DMS114 treated with DMSO at 0.1 percent for 48 hours (cell line): Measurements from ENCODE around the gene YIF1A.
"Not testable (repeated sequence)": the region's sequence is repeated elsewhere in the genome, so short reads cannot be mapped to it uniquely, and the experiment has no call there.

Source experiments
- DNase-seq: peaks from one replicate; lab custom pipeline; 2025; ENCODE audit not compliant: unreplicated experiment; lab: John Stamatoyannopoulos, UW

Gene YIF1A

DNA sequence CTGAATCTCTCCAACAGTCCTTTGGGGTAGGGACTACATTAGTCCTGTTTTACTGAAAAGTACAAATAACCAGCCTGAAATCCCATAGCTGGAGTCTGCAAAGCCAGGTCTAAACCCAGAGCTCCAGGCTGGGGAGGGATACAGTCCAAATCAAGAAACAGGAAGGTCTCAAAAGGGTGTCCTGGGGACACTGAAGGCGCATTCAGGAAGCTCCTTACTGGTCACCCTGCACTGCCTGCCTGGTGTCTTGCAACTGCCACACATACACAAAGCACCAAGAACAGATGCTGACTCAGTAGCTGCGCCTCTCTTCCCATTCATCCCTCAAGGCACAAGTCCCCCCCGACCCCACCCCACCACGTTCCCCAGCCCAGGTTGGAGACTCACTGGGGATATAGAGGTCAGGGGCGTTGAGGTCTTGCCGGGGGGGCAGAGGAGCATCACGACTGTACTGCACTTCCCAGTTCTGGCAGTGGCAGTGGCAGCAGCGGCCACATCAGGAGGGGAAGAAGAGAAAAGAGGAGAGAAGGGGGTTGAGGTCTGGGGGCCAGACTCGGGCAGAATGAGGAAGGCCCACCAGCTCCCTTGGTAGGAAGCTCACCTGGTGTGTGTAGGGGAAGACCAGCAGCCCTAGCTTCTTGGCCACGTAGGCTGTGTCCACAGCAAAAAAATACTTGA lies 1.6 kb downstream of the YIF1A start:
- DNase-seq = no peak

DNA sequence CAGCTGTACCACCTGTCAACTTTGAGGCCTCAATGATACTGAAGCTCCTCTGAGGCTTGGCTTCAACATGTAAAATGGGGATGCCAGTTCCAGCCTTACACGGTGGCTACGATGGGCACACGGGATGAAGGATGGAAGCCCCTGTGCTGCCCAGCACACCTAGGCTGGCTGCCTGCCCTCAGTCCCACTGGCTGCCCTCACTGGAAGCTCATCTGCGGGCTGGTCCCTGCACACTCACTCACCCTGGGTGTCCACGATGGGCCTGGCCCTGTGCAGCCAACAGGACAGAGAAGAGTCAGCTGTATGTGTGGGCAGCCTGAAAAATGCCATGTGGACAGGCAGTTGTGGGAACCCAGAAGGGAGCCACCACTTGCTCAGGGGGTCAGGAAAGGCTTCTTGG lies 2.2 kb downstream of the YIF1A start:
- no peak for DNase-seq

DNA sequence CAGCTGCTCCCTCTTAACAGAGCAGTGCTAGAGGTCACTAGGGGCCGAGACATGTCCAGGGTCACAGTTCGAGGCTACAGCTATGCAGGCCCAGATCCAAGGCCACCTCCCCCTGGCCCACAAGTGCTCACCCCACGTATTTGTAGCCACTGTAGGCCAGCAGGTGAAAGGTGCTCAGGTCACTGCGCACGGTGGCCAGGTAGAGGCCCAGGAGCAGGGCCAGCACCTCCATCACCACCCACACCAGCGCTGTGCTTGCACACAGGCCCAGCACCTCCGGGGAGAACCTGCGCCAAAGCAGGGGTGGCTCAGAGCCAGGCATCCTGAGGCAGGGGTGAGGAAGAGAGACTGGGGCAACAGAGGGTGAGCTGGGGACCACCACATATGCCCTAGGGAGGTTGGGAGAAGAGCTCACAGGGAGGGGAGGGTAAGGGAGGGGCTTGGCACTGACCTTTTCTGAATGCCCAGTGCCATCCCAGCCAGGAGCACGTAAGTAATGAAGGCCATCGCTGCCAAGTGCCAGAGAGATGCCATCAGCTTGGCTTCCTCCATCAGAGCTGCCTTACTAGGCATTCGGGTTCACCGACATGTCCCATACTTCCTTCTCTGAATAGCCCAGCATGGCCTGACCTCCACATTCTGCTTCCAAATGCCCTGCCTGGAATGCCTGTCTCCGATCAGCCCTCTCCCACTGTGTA lies 3.5 kb downstream of the YIF1A start:
- no peak for DNase-seq

DNA sequence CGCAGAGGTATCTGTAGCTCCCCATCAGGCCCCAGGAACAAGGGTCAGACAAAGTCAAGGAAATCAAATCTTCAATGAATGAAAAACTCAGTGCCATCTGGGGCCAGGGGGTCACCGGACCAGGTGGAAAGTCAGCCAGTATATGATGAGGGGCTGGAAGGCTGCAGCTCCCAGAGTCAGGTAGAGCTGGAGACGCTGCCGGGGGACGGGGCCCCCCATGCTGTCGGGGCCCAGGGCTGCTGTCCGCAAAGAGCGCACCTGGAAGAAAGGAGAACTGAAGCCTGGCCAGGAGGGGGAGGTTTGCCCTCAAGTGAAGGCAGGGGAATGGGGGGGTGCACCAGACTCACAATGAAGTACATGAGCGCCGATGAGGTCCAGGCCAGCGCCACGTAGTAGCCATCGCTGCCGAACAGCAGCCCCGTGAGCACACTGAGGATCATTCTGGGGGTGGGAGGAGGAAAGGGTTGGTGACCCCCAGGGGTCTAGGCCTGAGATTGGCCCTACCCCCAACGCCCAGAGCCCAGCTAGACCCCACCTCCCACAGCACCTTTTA lies 4.3 kb downstream of the YIF1A start:
- DNase-seq = no peak

DNA sequence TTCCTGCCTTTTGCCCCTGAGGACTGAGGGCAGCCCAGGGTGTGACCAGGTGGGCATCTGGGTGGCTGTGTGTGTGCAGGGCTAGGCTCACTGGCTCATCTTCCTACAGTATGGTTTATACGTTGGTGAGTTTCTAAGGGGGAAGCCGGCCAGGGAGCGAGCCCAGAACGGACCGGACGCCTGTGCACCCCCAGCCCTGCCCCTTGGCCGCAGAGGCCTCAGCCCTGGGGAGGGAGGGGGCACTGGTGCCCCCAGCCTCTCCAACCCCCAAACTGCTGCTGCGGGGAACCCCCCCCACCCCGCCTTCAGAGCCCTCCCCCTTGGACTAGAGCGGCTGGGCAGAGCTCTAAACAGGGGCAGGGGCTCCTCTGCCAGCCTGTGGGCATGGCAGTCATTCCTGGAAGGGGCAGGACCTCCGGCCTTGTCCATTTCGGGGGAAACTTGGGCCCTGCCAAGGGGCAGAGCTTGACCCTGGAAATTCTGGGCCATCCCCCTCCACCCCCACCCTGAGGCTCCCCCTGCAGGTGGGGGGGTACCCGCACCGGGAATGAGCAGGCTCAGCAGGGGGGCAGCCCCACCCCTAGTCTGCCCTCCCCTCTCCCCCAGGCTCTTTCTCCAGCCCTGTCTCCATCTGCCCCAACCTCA lies 5.4 kb downstream of the YIF1A start:
- DNase-seq = no peak

DNA sequence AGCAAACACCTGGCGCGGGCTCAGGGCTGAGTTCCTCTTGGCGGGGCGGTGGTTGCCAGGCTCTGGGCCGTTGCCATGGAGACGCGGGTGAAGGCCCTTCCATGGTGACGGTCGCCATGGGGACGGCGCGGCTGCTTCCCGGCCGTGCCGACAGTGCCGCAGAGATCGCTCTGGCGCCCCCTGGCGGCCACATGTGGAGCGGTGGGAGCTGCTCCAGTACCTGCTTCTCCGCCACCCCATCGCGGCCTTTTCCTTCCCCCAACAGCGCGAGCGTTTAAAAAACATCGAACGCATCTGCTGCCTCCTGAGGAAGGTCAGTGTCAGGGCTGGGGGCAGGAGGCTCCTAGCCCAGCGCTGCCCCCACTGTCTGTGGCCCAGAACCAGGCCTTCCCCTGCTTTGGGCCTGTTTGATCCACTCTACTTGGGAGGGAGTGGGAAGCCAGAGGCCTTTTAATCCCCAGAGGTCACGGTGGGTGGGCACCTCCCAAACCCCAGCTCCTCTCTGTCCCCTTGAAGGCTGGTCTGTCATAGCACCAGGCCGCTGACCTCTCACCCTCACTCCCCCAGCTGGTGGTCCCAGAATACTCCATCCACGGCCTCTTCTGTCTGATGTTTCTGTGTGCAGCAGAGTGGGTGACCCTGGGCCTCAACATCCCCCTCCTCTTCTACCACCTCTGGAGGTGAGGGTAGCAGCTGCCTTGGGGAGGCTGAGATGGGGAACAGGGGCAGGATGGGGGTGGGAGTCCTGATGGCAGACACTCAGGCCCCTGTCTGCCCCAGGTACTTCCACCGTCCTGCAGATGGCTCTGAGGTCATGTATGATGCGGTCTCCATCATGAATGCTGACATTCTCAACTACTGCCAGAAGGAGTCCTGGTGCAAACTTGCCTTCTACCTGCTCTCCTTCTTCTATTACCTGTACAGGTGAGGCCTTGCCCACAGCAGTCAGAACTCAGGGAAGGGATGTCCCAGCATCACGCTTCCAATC lies 6.2 kb downstream of the YIF1A start:
- DNase-seq = peak; percentile 82

DNA sequence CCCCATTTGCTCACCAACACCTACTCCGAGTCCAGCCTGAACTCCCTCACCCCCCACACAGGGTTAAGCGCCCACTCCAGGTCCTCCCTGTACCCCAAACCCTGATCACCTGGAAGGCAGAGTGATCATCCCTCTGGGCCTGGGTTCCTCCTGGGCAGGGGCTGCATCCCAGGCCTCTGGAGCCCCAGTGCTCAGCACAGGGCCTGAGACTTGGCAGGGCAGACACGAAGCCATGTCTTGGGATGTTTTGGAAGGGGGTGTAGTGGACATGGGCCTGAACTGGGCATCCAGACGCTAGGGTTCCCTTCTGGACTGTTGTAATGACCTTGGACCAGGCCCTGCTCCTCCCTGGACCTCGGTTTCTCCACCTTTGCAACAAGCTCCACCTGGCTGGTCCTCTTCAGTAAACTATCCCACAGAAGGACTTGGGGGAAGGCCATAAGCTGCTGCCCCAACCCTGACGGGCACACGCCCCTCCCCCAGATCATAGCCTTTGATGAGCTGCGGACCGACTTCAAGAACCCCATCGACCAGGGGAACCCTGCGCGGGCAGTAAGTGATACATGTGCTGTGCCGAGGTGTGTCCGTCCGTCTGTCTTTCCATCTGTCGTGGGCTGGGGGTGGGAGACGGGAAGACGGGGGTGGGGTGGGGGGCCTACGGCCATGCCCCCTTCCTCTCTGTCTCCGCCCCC lies 7.0 kb downstream of the YIF1A start:
- no peak for DNase-seq

DNA sequence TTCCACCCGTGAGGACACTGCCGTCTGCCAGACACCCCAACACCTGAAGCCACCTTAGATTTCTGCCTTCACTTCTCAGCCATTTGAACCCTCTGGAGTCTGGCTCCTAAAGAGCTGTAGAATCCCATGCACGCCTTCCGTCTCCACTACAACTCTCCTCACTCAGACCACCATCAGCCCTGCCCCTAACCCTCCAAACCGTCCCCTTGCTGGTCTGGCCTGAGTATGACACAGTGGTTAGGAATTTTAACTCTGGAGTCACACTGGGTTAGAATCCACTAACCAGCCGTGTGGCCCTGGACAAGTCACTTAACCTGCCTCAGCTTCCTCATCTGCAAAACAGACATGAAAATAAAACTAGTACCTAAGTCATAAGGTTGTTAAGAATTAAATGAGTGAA lies 7.9 kb downstream of the YIF1A start:
- no peak for DNase-seq

DNA sequence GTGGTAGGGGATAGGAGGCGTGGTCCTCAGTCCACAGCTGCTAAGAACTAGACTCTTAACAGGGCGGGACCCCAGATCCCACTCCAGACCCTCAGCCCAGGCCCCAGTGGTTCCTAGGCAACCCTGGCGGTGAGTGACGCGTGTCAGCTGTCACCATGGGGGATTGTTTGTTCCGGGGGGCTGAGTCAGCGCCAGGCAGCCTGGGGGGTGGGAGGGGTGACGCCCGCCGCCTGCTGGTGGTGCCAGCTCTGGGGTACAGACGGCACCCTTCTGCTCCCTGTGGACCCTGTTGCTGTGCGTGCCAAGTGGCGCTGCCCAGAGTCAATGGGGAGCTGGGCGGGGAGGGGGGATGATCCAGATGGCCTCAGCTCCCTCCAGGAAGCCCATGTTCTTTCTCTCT lies 8.5 kb downstream of the YIF1A start:
- no peak for DNase-seq

DNA sequence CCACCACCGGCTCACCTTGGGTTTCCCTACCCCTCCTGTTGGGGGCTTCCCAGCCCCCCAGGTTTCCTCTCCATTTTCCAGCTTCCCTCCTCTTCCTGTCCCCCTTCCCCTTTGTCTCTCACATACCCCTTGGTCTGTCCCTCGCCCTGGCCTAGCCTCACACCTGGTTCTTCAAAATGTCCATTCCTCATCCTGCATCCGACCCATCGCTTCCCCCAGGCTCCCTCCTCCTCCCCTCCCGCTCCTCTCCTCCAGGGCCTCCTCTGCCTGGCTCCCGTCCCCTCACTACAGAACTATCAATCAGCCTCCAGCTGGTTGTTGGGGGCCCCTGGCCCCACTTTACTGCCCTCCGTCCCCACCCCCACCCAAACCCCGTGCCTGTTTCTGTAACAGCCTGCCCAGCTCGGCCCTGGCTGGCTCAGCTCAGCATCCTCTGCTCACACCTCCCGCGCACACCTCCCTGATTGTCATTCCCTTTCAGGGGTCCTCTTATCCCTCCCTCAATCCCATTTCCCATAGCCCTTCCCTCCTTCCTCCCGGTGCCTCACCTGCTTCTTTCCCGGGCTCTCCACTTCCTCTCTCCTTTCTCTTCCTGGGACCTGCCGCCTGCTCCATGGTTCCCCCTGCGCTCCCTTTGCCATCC lies 9.7 kb downstream of the YIF1A start:
- DNase-seq = no peak

DNA sequence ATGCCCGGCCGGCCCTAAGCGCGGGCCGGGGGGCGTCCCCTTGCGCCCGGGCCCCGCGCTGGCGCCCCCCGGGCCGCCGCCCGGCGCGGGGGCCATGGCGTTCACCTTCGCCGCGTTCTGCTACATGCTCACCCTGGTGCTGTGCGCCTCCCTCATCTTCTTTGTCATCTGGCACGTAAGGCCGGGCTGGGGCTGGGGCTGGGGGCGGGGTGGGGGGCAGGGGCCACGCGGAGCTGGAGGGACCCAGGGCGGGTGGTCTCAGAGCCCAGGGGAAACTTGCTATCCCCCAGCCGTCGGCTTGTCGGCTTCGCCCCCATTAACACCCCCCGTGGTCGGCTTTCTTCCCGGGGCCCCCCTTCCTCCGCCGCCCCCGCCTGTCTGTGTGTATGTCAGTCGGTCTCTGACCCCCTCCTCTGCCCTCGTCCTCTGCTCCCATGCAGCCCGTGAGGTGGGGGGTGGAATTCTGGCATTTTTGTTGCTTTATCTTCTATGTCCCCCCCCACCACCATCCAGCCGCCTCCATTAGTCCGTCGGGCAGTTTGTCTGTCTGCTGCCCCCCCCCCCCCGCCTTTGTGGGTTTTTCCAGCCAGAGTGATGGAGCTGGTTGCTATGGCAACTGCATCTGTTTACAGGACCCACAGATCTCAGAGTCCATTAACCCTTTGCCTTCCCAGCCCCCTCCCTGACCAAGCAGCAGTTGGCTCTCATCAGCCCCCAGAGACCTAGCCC lies 10.4 kb downstream of the YIF1A start:
- no peak for DNase-seq

DNA sequence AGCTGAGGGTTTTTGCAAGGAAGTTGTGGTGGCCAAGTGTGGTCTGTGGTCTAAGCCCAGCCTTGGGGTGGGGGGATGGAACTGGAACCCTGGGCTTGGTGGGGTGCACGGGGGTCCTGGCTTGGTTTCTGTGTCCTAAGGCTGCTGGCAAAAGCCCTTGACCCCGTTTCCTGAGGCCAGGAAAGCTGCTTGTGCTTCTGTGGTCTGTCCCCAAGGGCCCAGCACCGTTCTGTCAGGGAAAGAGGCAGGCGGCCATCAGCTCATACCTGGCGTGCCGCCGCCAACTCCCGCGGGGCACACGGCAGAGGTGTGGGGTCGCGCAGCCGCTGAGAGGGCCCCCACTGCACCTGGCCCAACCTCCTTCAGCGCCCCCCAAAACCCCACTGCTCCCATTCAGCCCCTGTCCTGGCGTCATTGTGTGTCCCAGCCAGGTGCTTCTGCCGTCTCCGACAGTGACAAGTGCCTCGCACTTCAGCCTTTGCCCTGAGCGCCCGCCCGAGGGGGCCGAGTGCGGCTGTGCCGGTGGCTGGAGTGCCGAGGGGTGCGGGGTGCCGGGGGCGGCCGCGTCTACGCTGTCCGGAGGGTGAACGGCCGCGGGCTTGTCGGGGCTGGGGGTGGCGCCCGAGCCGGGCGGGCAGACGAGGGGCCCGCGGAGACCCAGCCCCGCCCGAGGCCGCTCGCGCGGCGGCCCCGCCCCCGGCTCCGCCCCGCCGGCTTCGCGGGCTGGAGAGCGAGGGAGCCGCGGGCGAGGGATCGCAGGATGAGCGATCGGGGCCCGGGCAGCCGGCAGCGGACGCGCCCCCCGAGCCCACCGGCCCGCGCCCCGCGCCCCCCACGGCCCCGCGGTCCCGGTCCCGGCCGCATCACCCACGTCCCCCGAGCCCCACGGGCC lies 11.2 kb downstream of the YIF1A start, which contains the start of gene CNIH2:
Gene CNIH2, plus strand, starts transcription at position 705 of the 892 bp plus-strand sequence. CDS start 282 bp downstream, outside the sequence.
- no peak for DNase-seq

DNA sequence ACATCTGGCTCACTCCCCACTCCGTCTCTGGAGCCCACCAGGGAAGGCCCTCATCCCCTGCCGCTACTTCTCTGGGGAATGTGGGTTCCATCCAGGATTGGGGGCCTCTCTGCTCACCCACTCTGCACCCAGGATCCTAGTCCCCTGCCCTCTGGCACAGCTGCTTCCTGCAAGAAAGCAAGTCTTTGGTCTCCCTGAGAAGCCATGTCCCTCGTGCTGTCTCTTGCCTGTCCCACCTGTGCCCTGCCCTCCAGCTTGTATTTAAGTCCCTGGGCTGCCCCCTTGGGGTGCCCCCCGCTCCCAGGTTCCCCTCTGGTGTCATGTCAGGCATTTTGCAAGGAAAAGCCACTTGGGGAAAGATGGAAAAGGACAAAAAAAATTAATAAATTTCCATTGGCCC lies 11.9 kb downstream of the YIF1A start:
- DNase-seq = not testable (repeated sequence)

DNA sequence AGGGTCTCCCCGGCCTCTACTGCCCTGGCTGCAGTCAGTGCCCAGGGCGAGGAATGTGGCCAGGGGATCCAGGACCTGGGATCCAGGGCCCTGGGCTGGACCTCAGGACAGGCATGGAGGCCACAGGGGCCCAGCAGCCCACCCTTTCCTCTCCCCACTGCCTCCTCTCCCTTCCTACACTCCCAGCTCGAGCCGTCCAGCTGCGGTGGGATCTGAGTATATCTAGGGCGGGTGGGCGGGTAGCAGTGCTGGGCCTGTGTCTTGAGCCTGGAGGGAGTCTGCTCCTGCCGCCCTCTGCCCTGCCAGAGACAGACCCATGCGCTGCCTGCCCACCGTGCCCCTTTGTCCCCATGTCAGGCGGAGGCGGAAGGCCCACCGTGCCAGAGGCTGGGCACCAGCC lies 12.3 kb downstream of the YIF1A start:
- DNase-seq = not testable (repeated sequence)

DNA sequence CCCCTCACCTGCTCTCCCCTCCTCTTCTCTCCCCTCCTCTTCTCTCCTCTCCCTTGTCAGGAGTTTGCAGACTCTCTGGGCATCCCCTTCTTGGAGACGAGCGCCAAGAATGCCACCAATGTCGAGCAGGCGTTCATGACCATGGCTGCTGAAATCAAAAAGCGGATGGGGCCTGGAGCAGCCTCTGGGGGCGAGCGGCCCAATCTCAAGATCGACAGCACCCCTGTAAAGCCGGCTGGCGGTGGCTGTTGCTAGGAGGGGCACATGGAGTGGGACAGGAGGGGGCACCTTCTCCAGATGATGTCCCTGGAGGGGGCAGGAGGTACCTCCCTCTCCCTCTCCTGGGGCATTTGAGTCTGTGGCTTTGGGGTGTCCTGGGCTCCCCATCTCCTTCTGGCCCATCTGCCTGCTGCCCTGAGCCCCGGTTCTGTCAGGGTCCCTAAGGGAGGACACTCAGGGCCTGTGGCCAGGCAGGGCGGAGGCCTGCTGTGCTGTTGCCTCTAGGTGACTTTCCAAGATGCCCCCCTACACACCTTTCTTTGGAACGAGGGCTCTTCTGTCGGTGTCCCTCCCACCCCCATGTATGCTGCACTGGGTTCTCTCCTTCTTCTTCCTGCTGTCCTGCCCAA lies 12.8 kb downstream of the YIF1A start:
- no peak for DNase-seq

DNA sequence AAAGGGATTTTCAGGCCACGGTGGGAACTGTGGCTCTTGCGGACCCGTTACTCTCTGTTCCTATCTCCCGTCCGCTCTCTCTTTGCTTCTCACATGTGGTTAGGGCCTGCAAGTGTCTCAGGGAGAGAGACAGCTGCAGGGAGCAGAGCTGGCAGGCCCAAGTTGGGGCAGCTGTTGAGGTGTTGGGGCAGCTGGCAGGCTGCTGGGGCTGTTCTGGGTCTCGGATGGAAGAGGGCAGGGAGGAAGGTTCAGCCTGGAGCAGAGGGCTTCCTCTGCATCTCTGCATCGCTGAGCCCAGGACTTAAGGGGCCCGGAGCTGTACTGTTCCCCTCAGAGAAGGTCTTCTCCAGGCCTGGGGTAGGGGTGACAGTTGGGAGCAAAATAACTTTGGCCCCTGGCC lies 13.5 kb downstream of the YIF1A start:
- no peak for DNase-seq

DNA sequence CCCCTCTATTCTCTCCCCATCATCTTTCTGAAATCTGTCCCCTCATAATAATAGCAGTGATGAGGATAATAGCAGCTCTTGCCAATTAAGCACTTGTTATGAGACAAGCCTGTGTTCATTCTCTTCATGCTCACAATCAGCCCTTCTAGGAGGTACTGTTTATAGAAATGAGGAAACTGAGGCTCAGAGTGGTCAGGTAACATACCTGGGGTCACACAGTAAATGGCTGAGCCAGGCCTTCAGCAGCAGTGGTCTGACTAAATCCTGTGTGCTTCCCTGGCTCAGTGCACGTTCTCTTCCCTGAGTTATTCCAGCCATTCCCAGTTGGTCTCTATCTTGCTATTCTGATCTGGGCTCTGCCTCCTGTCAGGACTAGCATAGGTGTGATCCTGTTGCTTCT lies 14.7 kb downstream of the YIF1A start:
- DNase-seq = no peak

DNA sequence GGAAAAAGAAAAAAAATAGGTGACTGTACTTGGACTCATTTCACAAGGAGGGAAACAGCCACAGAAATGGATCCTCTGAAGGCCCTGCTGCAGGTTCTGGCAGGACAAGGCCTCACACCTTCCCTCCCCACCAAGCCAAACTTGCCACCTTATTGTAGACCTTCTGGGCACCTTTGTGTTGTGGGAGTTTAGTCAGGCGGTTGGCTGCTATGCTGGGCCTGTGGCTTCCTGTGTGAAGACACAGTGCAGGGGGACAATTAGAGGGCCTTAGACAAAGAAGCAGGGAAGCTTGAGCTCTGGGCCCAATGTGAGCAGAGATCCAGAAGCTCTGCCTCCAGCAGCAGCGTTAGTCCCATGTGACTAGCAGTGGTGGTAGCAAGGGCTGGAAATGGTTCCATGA lies 16.3 kb downstream of the YIF1A start:
- no peak for DNase-seq
